GM19240 (cell line): ENCODE measurements around the gene NR5A2.

Source experiments
- DNase-seq: peaks from one replicate; pipeline ENCODE4 v3.0.0; 2011; ENCODE audit warnings: low spot score; ENCODE audit not compliant: insufficient read length

NR5A2 gene

GRCh38 chr1:200035956-200036618 is 8.6 kb downstream of the NR5A2 start:
- DNase-seq = no peak

- DNase-seq = no peak
Observed at GRCh38 chr1:200036619-200037270, 9.2 kb downstream of the NR5A2 start.

GRCh38 chr1:200037501-200037900 is 10.0 kb downstream of the NR5A2 start:
- DNase-seq = no peak

GRCh38 chr1:200037904-200038303 is 10.4 kb downstream of the NR5A2 start:
- no peak for DNase-seq

GRCh38 chr1:200038325-200038980 is 10.9 kb downstream of the NR5A2 start:
- DNase-seq = no peak

GRCh38 chr1:200038981-200039848 is 11.7 kb downstream of the NR5A2 start:
- DNase-seq = no peak

- no peak for DNase-seq
Observed at GRCh38 chr1:200039849-200040474, 12.5 kb downstream of the NR5A2 start.

- no peak for DNase-seq
Observed at GRCh38 chr1:200040481-200041138, 13.1 kb downstream of the NR5A2 start.

- DNase-seq = no peak
Observed at GRCh38 chr1:200041337-200042118, 14.0 kb downstream of the NR5A2 start.

- DNase-seq = no peak
Observed at GRCh38 chr1:200042119-200042551, 14.6 kb downstream of the NR5A2 start.

- DNase-seq = no peak
Observed at GRCh38 chr1:200042552-200043335, 15.2 kb downstream of the NR5A2 start.

- no peak for DNase-seq
Observed at GRCh38 chr1:200043336-200043668, 15.8 kb downstream of the NR5A2 start.

GRCh38 chr1:200046115-200046514 is 18.6 kb downstream of the NR5A2 start:
- DNase-seq = no peak

- no peak for DNase-seq
Observed at GRCh38 chr1:200048244-200048643, 20.7 kb downstream of the NR5A2 start.

GRCh38 chr1:200049810-200050209 is 22.3 kb downstream of the NR5A2 start:
- no peak for DNase-seq

GRCh38 chr1:200051620-200052019 is 24.1 kb downstream of the NR5A2 start:
- no peak for DNase-seq

GRCh38 chr1:200053091-200053490 is 25.6 kb downstream of the NR5A2 start:
- DNase-seq = no peak

GRCh38 chr1:200053646-200054045 is 26.1 kb downstream of the NR5A2 start:
- DNase-seq = no peak

GRCh38 chr1:200058341-200058740 is 30.8 kb downstream of the NR5A2 start:
- no peak for DNase-seq
